Thyroid gland (tissue), 4 donors: ENCODE results near the gene CATSPER2.
"Not testable (repeated sequence)": the region's sequence is repeated elsewhere in the genome, so short reads cannot be mapped to it uniquely, and the experiment has no call there.

Experiments
- CTCF ChIP-seq, 6 experiments: fragments of 200-600 bp in 3 of 6; fragments of 450-650 bp in 3 of 6; sonication (generic) in 3 of 6; IDR thresholded peaks; one replicate each; pipeline ENCODE4 v1.5.1; 2016 to 2019; ENCODE audit warnings: antibody characterized with exemption in 6 of 6, mild to moderate bottlenecking in 2 of 6, inconsistent platforms in 1 of 6, moderate library complexity in 1 of 6
- POLR2A ChIP-seq, 2 donors: fragments of 450-650 bp; IDR thresholded peaks; one replicate each; pipeline ENCODE4 v1.6.1; 2017; ENCODE audit warnings: antibody characterized with exemption in 2 of 2, mild to moderate bottlenecking in 2 of 2, moderate library complexity in 1 of 2

- TF ChIP-seq CTCF, POLR2A (IDR thresholded peaks at IDR 0.05): not testable (repeated sequence)
Observed at GRCh38 chr15:43626937-43627336, 21.7 kb downstream of the CATSPER2 start.
